Thyroid gland (tissue), 4 donors: Measurements from ENCODE around the gene SLC43A3.

Experiments used
- CTCF ChIP-seq, 6 experiments: fragments of 200-600 bp in 3 of 6; fragments of 450-650 bp in 3 of 6; sonication (generic) in 3 of 6; IDR thresholded peaks; one replicate each; pipeline ENCODE4 v1.5.1; 2016 to 2019; ENCODE audit warnings: antibody characterized with exemption in 6 of 6, mild to moderate bottlenecking in 2 of 6, inconsistent platforms in 1 of 6, moderate library complexity in 1 of 6
- POLR2A ChIP-seq, 2 donors: fragments of 450-650 bp; IDR thresholded peaks; one replicate each; pipeline ENCODE4 v1.6.1; 2017; ENCODE audit warnings: antibody characterized with exemption in 2 of 2, mild to moderate bottlenecking in 2 of 2, moderate library complexity in 1 of 2

- TF ChIP-seq CTCF (IDR thresholded peaks at IDR 0.05) (no peak), POLR2A (IDR thresholded peaks at IDR 0.05) (no peak)
These were observed 19.1 kb upstream of the SLC43A3 start for GRCh38 chr11:57446055-57446454.
